ENCODE data around the gene FTL.

DNA sequence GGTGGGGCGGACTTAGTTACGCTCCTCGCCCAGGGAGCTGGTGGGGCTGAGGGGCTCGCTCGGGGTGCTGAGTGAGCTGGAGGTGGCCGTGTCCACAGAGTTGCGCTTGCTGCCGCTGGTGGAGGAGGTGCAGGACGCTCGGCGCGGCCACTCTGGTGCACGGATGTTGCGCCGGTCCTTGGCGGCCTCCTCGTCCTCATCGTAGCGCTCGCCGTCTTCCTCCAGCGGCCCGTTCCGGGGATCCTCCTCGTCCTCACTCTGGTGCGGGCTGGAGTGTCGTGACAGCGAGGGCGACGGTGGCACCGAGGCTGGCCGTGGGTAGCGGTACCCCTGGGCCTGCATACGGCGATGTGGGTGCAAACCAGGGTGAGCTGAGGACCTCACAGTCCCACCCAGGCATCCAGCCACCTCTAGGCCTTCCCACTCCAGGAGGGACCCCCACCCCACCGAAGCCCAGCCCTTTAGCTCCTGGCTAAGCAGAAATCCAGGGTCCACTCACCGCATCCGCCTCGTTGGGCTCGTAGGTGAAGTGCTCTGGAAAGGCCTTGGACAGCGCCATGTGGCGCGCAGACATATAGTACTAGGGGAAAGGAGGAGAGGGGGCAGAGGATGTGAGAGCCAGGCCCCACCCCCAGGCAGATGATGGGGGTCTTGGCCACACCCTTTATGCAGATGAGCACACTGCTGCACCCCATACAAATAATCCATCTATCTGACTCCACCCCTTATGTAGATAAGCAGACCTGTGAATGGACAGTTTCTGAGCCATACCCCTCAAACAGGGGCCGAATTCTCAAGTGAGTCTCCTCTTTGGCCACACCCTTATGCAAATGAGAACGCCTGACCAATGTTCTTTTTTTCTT, 4.4 kb downstream of the FTL start:
- TF ChIP-seq CTCF (IDR thresholded peaks at IDR 0.05): no peak
- no peak for TF ChIP-seq POLR2A (IDR thresholded peaks at IDR 0.05)

All from uterus (tissue), 2 donors.